GM12878 (cell line): ENCODE results near the gene ANXA11. TPM values are rescaled to one million over a fixed set of nuclear protein-coding genes. Genes with fewer than 3 reads are reported as not detected.

Source experiments
- ATAC-seq: fragments of 200-7000 bp; cut with Tn5 transposase; 3 replicates; pipeline ENCODE4 v1.9.1; 2020; ENCODE audit warnings: mild to moderate bottlenecking, moderate library complexity
- BruUV-seq: library from RNA; stranded (reverse); fragments of 400-500 nt; replicated peaks from 2 replicates; lab custom pipeline; 2021; lab: Mats Ljungman, UMichigan
- CTCF ChIA-PET: fragments of 300-600 bp; sonication (Branson Sonifier 250); formaldehyde crosslinking; extraction: SDS; loops from one replicate; lab custom pipeline; 2021; ENCODE audit warnings: inconsistent platforms; lab: Yijun Ruan, JAX
- POLR2A ChIA-PET: fragments of 350-600 bp; formaldehyde crosslinking; extraction: SDS; loops from one replicate; lab custom pipeline; 2021; ENCODE audit warnings: inconsistent platforms; lab: Charles Lee
- RAD21 ChIA-PET: fragments of 300-600 bp; sonication (Branson Sonifier 250); formaldehyde crosslinking; loops from one replicate; lab custom pipeline; 2023; ENCODE audit warnings: antibody characterized with exemption; ENCODE audit not compliant: unreplicated experiment; lab: Charles Lee
- SMC1A ChIA-PET: fragments of 300-600 bp; sonication (Branson Sonifier 250); formaldehyde crosslinking; loops from one replicate; lab custom pipeline; 2023; ENCODE audit not compliant: unreplicated experiment, uncharacterized antibody; lab: Charles Lee
- DNase-seq: peaks from one replicate; pipeline ENCODE4 v3.0.0-alpha.2; 2011; ENCODE audit warnings: low read depth, low spot score
- FAIRE-seq: peaks from 3 replicates; lab custom pipeline; 2011; peaks lifted over from hg19 to GRCh38; lab: Jason Lieb, UNC
- H2AFZ ChIP-seq: 2 replicates; pipeline ENCODE4 v1.6.0; 2011; ENCODE audit warnings: low read depth, low read length, control low read depth; ENCODE audit not compliant: control insufficient read depth
- H3K27ac ChIP-seq: 2 replicates; pipeline ENCODE4 v1.5.1; 2011; ENCODE audit warnings: control low read depth; ENCODE audit not compliant: control insufficient read depth, insufficient read depth
- H3K27me3 ChIP-seq, 2 experiments: replicated peaks in 1 of 2; 2 replicates each; pipeline versions ENCODE4 v1.6.0 to v1.6.1; 2011; ENCODE audit warnings: low read length in 1 of 2; ENCODE audit not compliant: control insufficient read depth in 2 of 2, insufficient read depth in 2 of 2
- H3K36me3 ChIP-seq, 2 experiments: 2 replicates each; pipeline ENCODE4 v1.5.1; 2011; ENCODE audit warnings: low read length in 1 of 2; ENCODE audit not compliant: control insufficient read depth in 2 of 2, insufficient read depth in 2 of 2
- H3K4me1 ChIP-seq: 2 replicates; pipeline ENCODE4 v1.6.1; 2011; ENCODE audit warnings: mild to moderate bottlenecking, low read length, moderate library complexity, mixed read lengths; ENCODE audit not compliant: control insufficient read depth, insufficient read depth
- H3K4me2 ChIP-seq: 2 replicates; pipeline ENCODE4 v1.6.0; 2011; ENCODE audit warnings: control low read depth; ENCODE audit not compliant: control insufficient read depth, insufficient read depth
- H3K4me3 ChIP-seq: fragments of 200-600 bp; sonication (generic); 2 replicates; pipeline ENCODE4 v1.5.1; 2016
- H3K79me2 ChIP-seq: 2 replicates; pipeline ENCODE4 v1.6.0; 2011; ENCODE audit warnings: low read length; ENCODE audit not compliant: control insufficient read depth, insufficient read depth
- H3K9ac ChIP-seq: 2 replicates; pipeline ENCODE4 v1.8.0; 2011; ENCODE audit warnings: low read length, control low read depth, mixed read lengths; ENCODE audit not compliant: control insufficient read depth, insufficient read depth
- H3K9me3 ChIP-seq: replicated peaks from 3 replicates; pipeline ENCODE4 v1.5.1; 2011; ENCODE audit warnings: mild to moderate bottlenecking, low read length; ENCODE audit not compliant: control insufficient read depth, insufficient read depth
- H4K20me1 ChIP-seq: 2 replicates; pipeline ENCODE4 v1.6.0; 2011; ENCODE audit not compliant: control insufficient read depth, insufficient read depth
- ATF2 ChIP-seq: IDR thresholded peaks from 2 replicates; pipeline ENCODE4 v1.6.1; 2012; ENCODE audit warnings: low read length, inconsistent platforms
- BACH1 ChIP-seq: fragments of 450-650 bp; IDR thresholded peaks from 2 replicates; pipeline ENCODE4 v1.6.1; 2017; ENCODE audit warnings: mild to moderate bottlenecking, borderline replicate concordance
- E2F4 ChIP-seq: IDR thresholded peaks from 2 replicates; pipeline ENCODE4 v1.6.1; 2012; ENCODE audit warnings: low read depth, low read length, improper control_type of control experiment
- EED ChIP-seq: sonication (generic); IDR thresholded peaks from 2 replicates; pipeline ENCODE4 v1.6.1; 2016; ENCODE audit warnings: antibody characterized with exemption, low read depth
- EP300 ChIP-seq, 2 experiments: fragments of 150-350 bp in 1 of 2; IDR thresholded peaks; 2 replicates each; pipeline ENCODE4 v1.6.1; 2011 to 2012; ENCODE audit warnings: low read depth in 2 of 2, low read length in 2 of 2, borderline replicate concordance in 1 of 2, improper control_type of control experiment in 1 of 2, inconsistent platforms in 1 of 2; ENCODE audit not compliant: control insufficient read depth in 1 of 2
- HCFC1 ChIP-seq: fragments of 150-350 bp; IDR thresholded peaks from 2 replicates; pipeline ENCODE4 v1.6.1; 2014; ENCODE audit warnings: low read length
- MEF2B ChIP-seq: fragments of 450-650 bp; IDR thresholded peaks from 2 replicates; pipeline ENCODE4 v1.6.1; 2018; ENCODE audit warnings: mild to moderate bottlenecking, moderate library complexity; ENCODE audit not compliant: partially characterized antibody, poor library complexity, severe bottlenecking
- MTA3 ChIP-seq: IDR thresholded peaks from 2 replicates; pipeline ENCODE4 v1.6.1; 2012; ENCODE audit warnings: low read length, inconsistent platforms, borderline replicate concordance
- MYC ChIP-seq: IDR thresholded peaks from 2 replicates; pipeline ENCODE4 v1.6.1; 2011; ENCODE audit warnings: mild to moderate bottlenecking, low read length, moderate library complexity, inconsistent platforms; ENCODE audit not compliant: insufficient read depth, insufficient replicate concordance, insufficient read length, severe bottlenecking
- NFIC ChIP-seq: IDR thresholded peaks from 2 replicates; pipeline ENCODE4 v1.6.1; 2012; ENCODE audit warnings: low read depth, mild to moderate bottlenecking, inconsistent platforms, low read length, moderate library complexity
- PML ChIP-seq: IDR thresholded peaks from 2 replicates; pipeline ENCODE4 v1.6.1; 2012; ENCODE audit warnings: low read length, inconsistent platforms
- SMAD1 ChIP-seq: fragments of 450-650 bp; IDR thresholded peaks from 2 replicates; pipeline ENCODE4 v1.6.1; 2018; ENCODE audit warnings: mild to moderate bottlenecking, low read depth; ENCODE audit not compliant: partially characterized antibody
- SMARCA5 ChIP-seq: fragments of 450-650 bp; IDR thresholded peaks from 2 replicates; pipeline ENCODE4 v1.6.1; 2017; ENCODE audit warnings: mild to moderate bottlenecking
- TAF1 ChIP-seq: IDR thresholded peaks from 2 replicates; pipeline ENCODE4 v1.6.1; 2011; ENCODE audit warnings: mild to moderate bottlenecking, low read depth, low read length, borderline replicate concordance
- TCF3 ChIP-seq: IDR thresholded peaks from 2 replicates; pipeline ENCODE4 v1.6.1; 2012; ENCODE audit warnings: low read depth, mild to moderate bottlenecking, low read length, borderline replicate concordance; ENCODE audit not compliant: insufficient read depth
- ZBTB11 ChIP-seq: fragments of 450-650 bp; formaldehyde crosslinking; IDR thresholded peaks from 2 replicates; pipeline ENCODE4 v1.5.0; 2022; ENCODE audit warnings: mild to moderate bottlenecking, missing genetic modification characterization
- ZNF384 ChIP-seq: IDR thresholded peaks from 2 replicates; pipeline ENCODE4 v1.6.1; 2012; ENCODE audit warnings: low read depth, mild to moderate bottlenecking, low read length, improper control_type of control experiment, borderline replicate concordance
- ZNF622 ChIP-seq: fragments of 450-650 bp; IDR thresholded peaks from 2 replicates; pipeline ENCODE4 v1.6.1; 2017; ENCODE audit warnings: mild to moderate bottlenecking, inconsistent platforms
- WGBS: methylation state at CpG from one replicate; pipeline ENCODE4 v1.1.6; 2016; ENCODE audit warnings: low lambda C conversion rate; ENCODE audit not compliant: insufficient replicate concordance, insufficient coverage; ENCODE audit errors: missing lambda C conversion rate; 5-methylcytosine and 5-hydroxymethylcytosine counted together
- in situ Hi-C: fragments of 300-500 bp; cut with MboI; formaldehyde crosslinking; loops from 9 replicates; pipeline ENCODE4 v1.14.3; 2018; ENCODE audit warnings: mixed read lengths
- intact Hi-C: fragments of 100-400 bp; cut with micrococcal nuclease; formaldehyde crosslinking; loops from one replicate; pipeline ENCODE4 v1.14.2; 2022; ENCODE audit not compliant: unreplicated experiment
- polyA plus RNA-seq, 11 experiments: library from polyadenylated mRNA; depleted of rRNA in 4 of 11; unstranded in 6 of 11; stranded (reverse) in 5 of 11; fragments of >200 nt; fragmentation: Nextera tagmentation in 4 of 11; fragmentation: Illumina TruSeq in 1 of 11; extraction: Ambion mirVana in 4 of 11; extraction: Trizol in 1 of 11; gene quantifications; 1 replicate in 1 of 11; 2 replicates in 10 of 11; pipeline versions ENCODE4 v1.2.1 to v1.2.3, GENCODE V29; 2011 to 2016; ENCODE audit warnings: inconsistent platforms in 2 of 11, missing spikeins in 2 of 11, low read depth in 1 of 11
- total RNA-seq, 4 experiments: library from RNA; depleted of rRNA in 3 of 4; stranded (reverse); fragments of >200 nt in 3 of 4; fragmentation: Illumina TruSeq in 1 of 4; extraction: Trizol in 1 of 4; gene quantifications; 2 replicates each; pipeline versions ENCODE4 v1.2.1 to v1.2.3, GENCODE V29; 2013 to 2021

Gene ANXA11
- total and polyA plus RNA-seq, 10 of the 15 experiments (the other 5 are each of a cell fraction or from before 2014, with no cell fraction given): 25.0 to 129 (median 72.2) TPM

- RAD21 ChIA-PET: interaction anchor here (0.9 kb wide), 1 partner anchor 89 kb away, joined by 3 read pairs; no protein-coding TSS in a partner anchor
- TF ChIP-seq BACH1 (no peak), MEF2B (no peak), SMARCA5 (no peak), TCF3 (no peak), NFIC (no peak), EP300 (IDR thresholded peaks at IDR 0.05; ENCODE audit: borderline replicate concordance in 1 of 2, control insufficient read depth in 1 of 2, low read depth in 2 of 2, low read length in 2 of 2) (no peak), ATF2 (no peak), HCFC1 (no peak), EED (no peak), ZBTB11 (CRISPR knock-in tag) (no peak), ZNF384 (no peak), E2F4 (no peak), MTA3 (no peak), PML (no peak), MYC (no peak), TAF1 (no peak), SMAD1 (no peak), ZNF622 (no peak)
- TF ChIP-seq, all 136 proteins: peak for 0
- no peaks in the 10 kb centered on the region for H3K79me2 ChIP-seq
- ChIA-PET POLR2A (no interaction called here), CTCF (interaction anchor here (0.6 to 1.1 kb wide), 2 partner anchors 11 to 14 kb away, joined by 3 read pairs; no protein-coding TSS in a partner anchor), SMC1A (interaction anchor here (0.6 kb wide), 1 partner anchor 115 kb away, joined by 3 read pairs; no protein-coding TSS in a partner anchor)
- H3K27me3 ChIP-seq: peaks cover 1 to 3% of the 10 kb centered on the region in 2 experiments; a peak in 3 of 4 replicates
- DNase-seq (no peak), FAIRE-seq (no peak), ATAC-seq (no peak)
- in situ Hi-C loops: no loop called here
- H3K9me3 ChIP-seq: no peaks in the 10 kb centered on the region
- H3K4me3 ChIP-seq: no peak overlapping the region
- no TSS peak for BruUV-seq
- no peak overlapping the region for H3K4me2 ChIP-seq
- H3K27ac ChIP-seq: no peak overlapping the region
- H3K9ac ChIP-seq: no peak overlapping the region
- no peaks in the 10 kb centered on the region for H3K36me3 ChIP-seq
- intact Hi-C loops: no loop called here
- H2AFZ ChIP-seq: no peak overlapping the region
- no peaks in the 10 kb centered on the region for H3K4me1 ChIP-seq
- 39% methylated on average over 14 of the region's 14 CpGs for WGBS
- H4K20me1 ChIP-seq: no peaks in the 10 kb centered on the region
These were observed 68.1 kb downstream of the ANXA11 start for GRCh38 chr10:80137031-80137862.
